OCI-LY1 (cell line): ENCODE results near the gene DNHD1.

Experiments
- H2AFZ ChIP-seq: fragments of 200-600 bp; sonication (generic), shearing (Covaris generic); 2 replicates; pipeline ENCODE4 v1.6.0; 2014; ENCODE audit warnings: antibody characterized with exemption, mild to moderate bottlenecking, low read length
- H3F3A ChIP-seq: fragments of 200-600 bp; sonication (generic), shearing (Covaris generic); 2 replicates; pipeline ENCODE4 v1.6.0; 2014; ENCODE audit warnings: mild to moderate bottlenecking, antibody characterized with exemption, low read length, moderate library complexity; ENCODE audit not compliant: insufficient read depth
- H3K27ac ChIP-seq: fragments of 200-600 bp; sonication (generic); 2 replicates; pipeline ENCODE4 v1.5.1; 2014; ENCODE audit warnings: low read length, mixed run types, mild to moderate bottlenecking, low read depth; ENCODE audit not compliant: poor library complexity, severe bottlenecking
- H3K27me3 ChIP-seq: fragments of 200-600 bp; sonication (generic); 2 replicates; pipeline ENCODE4 v1.6.0; 2014; ENCODE audit warnings: antibody characterized with exemption, mild to moderate bottlenecking, low read length, moderate library complexity; ENCODE audit not compliant: insufficient read depth
- H3K36me3 ChIP-seq: fragments of 200-600 bp; sonication (generic); 2 replicates; pipeline ENCODE4 v1.6.1; 2014; ENCODE audit warnings: mild to moderate bottlenecking, antibody characterized with exemption, low read length, moderate library complexity, mixed read lengths; ENCODE audit not compliant: insufficient read depth
- H3K4me1 ChIP-seq: fragments of 200-600 bp; sonication (generic); 2 replicates; pipeline ENCODE4 v1.5.1; 2014; ENCODE audit warnings: mild to moderate bottlenecking, low read length, moderate library complexity; ENCODE audit not compliant: insufficient read depth, severe bottlenecking
- H3K4me2 ChIP-seq: fragments of 200-600 bp; sonication (generic), shearing (Covaris generic); 2 replicates; pipeline ENCODE4 v1.6.1; 2014; ENCODE audit warnings: low read length
- H3K4me3 ChIP-seq: fragments of 200-600 bp; sonication (generic); 2 replicates; pipeline ENCODE4 v1.5.1; 2014; ENCODE audit warnings: low read length, low read depth, mild to moderate bottlenecking, mixed read lengths; ENCODE audit not compliant: poor library complexity, severe bottlenecking
- H3K79me2 ChIP-seq: fragments of 200-600 bp; shearing (Covaris generic); 2 replicates; pipeline ENCODE4 v1.6.1; 2016; ENCODE audit warnings: mixed run types, low read length, mixed read lengths; ENCODE audit not compliant: insufficient read depth
- H3K9ac ChIP-seq: fragments of 200-600 bp; sonication (generic), shearing (Covaris generic); 2 replicates; pipeline ENCODE4 v1.6.1; 2014; ENCODE audit warnings: mild to moderate bottlenecking, low read length, mixed read lengths
- H3K9me2 ChIP-seq: fragments of 200-600 bp; sonication (generic), shearing (Covaris generic); 2 replicates; pipeline ENCODE4 v1.6.1; 2014; ENCODE audit warnings: low read depth, mild to moderate bottlenecking, low read length, mixed read lengths
- H3K9me3 ChIP-seq: fragments of 200-600 bp; shearing (Covaris generic); 2 replicates; pipeline ENCODE4 v1.6.1; 2014; ENCODE audit warnings: low read length, mixed read lengths
- H4K20me1 ChIP-seq: fragments of 200-600 bp; sonication (generic), shearing (Covaris generic); 2 replicates; pipeline ENCODE4 v1.6.0; 2016; ENCODE audit warnings: mild to moderate bottlenecking, low read length; ENCODE audit not compliant: insufficient read depth
- CTCF ChIP-seq: fragments of 200-600 bp; sonication (generic), shearing (Covaris generic); IDR thresholded peaks from 2 replicates; pipeline ENCODE4 v1.5.1; 2017; ENCODE audit warnings: mild to moderate bottlenecking, antibody characterized with exemption, low read length, moderate library complexity, mixed read lengths
- EZH2 ChIP-seq: fragments of 200-600 bp; sonication (generic), shearing (Covaris generic); IDR thresholded peaks from 2 replicates; pipeline ENCODE4 v1.8.0; 2017; ENCODE audit warnings: borderline replicate concordance, mixed run types, mild to moderate bottlenecking, antibody characterized with exemption, low read length, moderate library complexity, mixed read lengths

Gene DNHD1

GRCh38 chr11:6553634-6554033, 56.6 kb downstream of the DNHD1 start:
- Histone ChIP-seq H3K36me3 (no peaks in the 10 kb centered on the region), H2AFZ (no peak overlapping the region), H3K9ac (no peak overlapping the region), H3K9me2 (no peaks in the 10 kb centered on the region), H3K79me2 (no peaks in the 10 kb centered on the region), H3F3A (no peaks in the 10 kb centered on the region), H4K20me1 (no peaks in the 10 kb centered on the region), H3K27ac (no peak overlapping the region), H3K4me1 (no peaks in the 10 kb centered on the region), H3K4me2 (no peak overlapping the region), H3K4me3 (no peak overlapping the region), H3K27me3 (no peaks in the 10 kb centered on the region), H3K9me3 (no peaks in the 10 kb centered on the region)
- TF ChIP-seq CTCF: no peak

GRCh38 chr11:6554828-6555706, 58.0 kb downstream of the DNHD1 start:
- H3F3A ChIP-seq: no peaks in the 10 kb centered on the region
- H3K36me3 ChIP-seq: no peaks in the 10 kb centered on the region
- H3K4me2 ChIP-seq: no peak overlapping the region
- H3K9me2 ChIP-seq: no peaks in the 10 kb centered on the region
- H3K27me3 ChIP-seq: no peaks in the 10 kb centered on the region
- H3K9ac ChIP-seq: no peak overlapping the region
- no peaks in the 10 kb centered on the region for H3K4me1 ChIP-seq
- no peaks in the 10 kb centered on the region for H4K20me1 ChIP-seq
- no peak overlapping the region for H2AFZ ChIP-seq
- H3K79me2 ChIP-seq: no peaks in the 10 kb centered on the region
- no peaks in the 10 kb centered on the region for H3K9me3 ChIP-seq
- no peak overlapping the region for H3K27ac ChIP-seq
- H3K4me3 ChIP-seq: no peak overlapping the region
- TF ChIP-seq EZH2 (no peak), CTCF (no peak)

GRCh38 chr11:6556139-6556949, 59.3 kb downstream of the DNHD1 start:
- Histone ChIP-seq H3K27ac (no peak overlapping the region), H3K36me3 (no peaks in the 10 kb centered on the region), H3K4me1 (no peaks in the 10 kb centered on the region), H3K27me3 (no peaks in the 10 kb centered on the region), H4K20me1 (no peaks in the 10 kb centered on the region), H3K9me3 (no peaks in the 10 kb centered on the region), H2AFZ (no peak overlapping the region), H3K79me2 (no peaks in the 10 kb centered on the region), H3F3A (no peaks in the 10 kb centered on the region), H3K9ac (no peak overlapping the region), H3K4me3 (no peak overlapping the region), H3K4me2 (no peak overlapping the region), H3K9me2 (no peaks in the 10 kb centered on the region)
- no peak for TF ChIP-seq EZH2
- no peak for TF ChIP-seq CTCF
